Endothelial cell of hepatic sinusoid (primary cell): ENCODE measurements around the gene CA9.

Experiments used
- in situ Hi-C: cut with HindIII; loops from 2 replicates; pipeline ENCODE4 v1.10.0; 2017; ENCODE audit warnings: low sequenced_read_pairs

CA9 gene

DNA sequence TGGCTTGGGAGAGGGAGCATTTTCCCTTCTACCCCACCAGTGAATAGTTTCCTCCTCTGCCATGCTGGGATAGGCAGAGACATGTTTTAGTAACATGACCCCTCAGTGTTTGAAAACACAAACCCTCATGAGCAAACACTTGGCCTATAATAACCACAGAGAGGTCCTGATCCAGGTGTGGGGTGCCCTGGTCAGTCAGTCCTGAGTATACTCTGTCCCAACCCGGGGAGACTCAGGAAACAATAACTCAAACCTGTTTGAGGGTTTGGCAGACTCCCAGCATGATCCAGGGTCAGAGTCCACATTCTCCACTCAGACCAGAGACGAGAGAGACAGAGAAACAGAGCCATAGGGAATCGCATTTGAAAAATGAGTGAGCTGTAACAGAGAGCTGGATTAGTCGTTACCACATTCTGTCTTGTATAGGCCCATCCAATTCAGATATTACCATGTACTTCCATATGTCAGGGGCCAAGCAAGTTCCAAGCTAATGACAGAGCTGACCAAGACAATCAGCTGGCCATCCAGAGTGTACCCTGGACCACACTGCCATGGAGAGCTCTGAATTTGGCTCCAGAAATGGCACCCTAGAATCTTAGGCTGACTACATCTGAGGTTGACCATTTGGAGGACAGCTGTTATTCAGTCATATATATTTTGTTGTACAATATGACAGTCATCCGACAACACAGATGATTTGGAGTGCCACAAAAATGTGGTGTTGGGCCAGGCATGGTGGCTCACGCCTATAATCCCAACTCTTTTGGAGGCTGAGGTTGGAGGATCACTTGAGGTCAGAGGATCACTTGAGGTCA lies 4.2 kb upstream of the CA9 start:
- in situ Hi-C loops, result no loop called here

DNA sequence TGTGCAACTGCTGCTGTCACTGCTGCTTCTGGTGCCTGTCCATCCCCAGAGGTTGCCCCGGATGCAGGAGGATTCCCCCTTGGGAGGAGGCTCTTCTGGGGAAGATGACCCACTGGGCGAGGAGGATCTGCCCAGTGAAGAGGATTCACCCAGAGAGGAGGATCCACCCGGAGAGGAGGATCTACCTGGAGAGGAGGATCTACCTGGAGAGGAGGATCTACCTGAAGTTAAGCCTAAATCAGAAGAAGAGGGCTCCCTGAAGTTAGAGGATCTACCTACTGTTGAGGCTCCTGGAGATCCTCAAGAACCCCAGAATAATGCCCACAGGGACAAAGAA lies 265 bp downstream of the CA9 start:
- in situ Hi-C loops, result no loop called here

DNA sequence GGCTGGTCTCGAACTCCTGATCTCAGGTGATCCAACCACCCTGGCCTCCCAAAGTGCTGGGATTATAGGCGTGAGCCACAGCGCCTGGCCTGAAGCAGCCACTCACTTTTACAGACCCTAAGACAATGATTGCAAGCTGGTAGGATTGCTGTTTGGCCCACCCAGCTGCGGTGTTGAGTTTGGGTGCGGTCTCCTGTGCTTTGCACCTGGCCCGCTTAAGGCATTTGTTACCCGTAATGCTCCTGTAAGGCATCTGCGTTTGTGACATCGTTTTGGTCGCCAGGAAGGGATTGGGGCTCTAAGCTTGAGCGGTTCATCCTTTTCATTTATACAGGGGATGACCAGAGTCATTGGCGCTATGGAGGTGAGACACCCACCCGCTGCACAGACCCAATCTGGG lies 1.5 kb downstream of the CA9 start:
- in situ Hi-C loops, result no loop called here

DNA sequence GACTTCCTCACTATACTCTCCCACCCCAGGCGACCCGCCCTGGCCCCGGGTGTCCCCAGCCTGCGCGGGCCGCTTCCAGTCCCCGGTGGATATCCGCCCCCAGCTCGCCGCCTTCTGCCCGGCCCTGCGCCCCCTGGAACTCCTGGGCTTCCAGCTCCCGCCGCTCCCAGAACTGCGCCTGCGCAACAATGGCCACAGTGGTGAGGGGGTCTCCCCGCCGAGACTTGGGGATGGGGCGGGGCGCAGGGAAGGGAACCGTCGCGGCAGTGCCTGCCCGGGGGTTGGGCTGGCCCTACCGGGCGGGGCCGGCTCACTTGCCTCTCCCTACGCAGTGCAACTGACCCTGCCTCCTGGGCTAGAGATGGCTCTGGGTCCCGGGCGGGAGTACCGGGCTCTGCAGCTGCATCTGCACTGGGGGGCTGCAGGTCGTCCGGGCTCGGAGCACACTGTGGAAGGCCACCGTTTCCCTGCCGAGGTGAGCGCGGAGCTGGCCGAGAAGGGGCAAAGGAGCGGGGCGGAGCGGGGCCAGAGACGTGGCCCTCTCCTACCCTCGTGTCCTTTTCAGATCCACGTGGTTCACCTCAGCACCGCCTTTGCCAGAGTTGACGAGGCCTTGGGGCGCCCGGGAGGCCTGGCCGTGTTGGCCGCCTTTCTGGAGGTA lies 2.1 kb downstream of the CA9 start:
- in situ Hi-C loops, result no loop called here

DNA sequence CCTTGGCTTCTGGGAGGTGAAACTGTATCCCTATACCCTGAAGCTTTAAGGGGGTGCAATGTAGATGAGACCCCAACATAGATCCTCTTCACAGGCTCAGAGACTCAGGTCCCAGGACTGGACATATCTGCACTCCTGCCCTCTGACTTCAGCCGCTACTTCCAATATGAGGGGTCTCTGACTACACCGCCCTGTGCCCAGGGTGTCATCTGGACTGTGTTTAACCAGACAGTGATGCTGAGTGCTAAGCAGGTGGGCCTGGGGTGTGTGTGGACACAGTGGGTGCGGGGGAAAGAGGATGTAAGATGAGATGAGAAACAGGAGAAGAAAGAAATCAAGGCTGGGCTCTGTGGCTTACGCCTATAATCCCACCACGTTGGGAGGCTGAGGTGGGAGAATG lies 5.4 kb downstream of the CA9 start:
- in situ Hi-C loops, result no loop called here

DNA sequence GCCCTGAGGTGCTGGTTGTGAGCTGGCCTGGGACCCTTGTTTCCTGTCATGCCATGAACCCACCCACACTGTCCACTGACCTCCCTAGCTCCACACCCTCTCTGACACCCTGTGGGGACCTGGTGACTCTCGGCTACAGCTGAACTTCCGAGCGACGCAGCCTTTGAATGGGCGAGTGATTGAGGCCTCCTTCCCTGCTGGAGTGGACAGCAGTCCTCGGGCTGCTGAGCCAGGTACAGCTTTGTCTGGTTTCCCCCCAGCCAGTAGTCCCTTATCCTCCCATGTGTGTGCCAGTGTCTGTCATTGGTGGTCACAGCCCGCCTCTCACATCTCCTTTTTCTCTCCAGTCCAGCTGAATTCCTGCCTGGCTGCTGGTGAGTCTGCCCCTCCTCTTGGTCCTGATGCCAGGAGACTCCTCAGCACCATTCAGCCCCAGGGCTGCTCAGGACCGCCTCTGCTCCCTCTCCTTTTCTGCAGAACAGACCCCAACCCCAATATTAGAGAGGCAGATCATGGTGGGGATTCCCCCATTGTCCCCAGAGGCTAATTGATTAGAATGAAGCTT lies 6.1 kb downstream of the CA9 start:
- in situ Hi-C loops, result loop anchor here (5.0 kb wide), 2 partner anchors 47 to 53 kb away; no protein-coding TSS in a partner anchor

DNA sequence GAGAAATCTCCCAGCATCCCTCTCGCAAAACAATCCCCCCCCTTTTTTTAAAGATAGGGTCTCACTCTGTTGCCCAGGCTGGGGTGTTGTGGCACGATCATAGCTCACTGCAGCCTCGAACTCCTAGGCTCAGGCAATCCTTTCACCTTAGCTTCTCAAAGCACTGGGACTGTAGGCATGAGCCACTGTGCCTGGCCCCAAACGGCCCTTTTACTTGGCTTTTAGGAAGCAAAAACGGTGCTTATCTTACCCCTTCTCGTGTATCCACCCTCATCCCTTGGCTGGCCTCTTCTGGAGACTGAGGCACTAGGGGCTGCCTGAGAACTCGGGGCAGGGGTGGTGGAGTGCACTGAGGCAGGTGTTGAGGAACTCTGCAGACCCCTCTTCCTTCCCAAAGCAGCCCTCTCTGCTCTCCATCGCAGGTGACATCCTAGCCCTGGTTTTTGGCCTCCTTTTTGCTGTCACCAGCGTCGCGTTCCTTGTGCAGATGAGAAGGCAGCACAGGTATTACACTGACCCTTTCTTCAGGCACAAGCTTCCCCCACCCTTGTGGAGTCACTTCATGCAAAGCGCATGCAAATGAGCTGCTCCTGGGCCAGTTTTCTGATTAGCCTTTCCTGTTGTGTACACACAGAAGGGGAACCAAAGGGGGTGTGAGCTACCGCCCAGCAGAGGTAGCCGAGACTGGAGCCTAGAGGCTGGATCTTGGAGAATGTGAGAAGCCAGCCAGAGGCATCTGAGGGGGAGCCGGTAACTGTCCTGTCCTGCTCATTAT lies 6.8 kb downstream of the CA9 start:
- in situ Hi-C loops, result loop anchor here (5.0 kb wide), 2 partner anchors 47 to 53 kb away; no protein-coding TSS in a partner anchor

DNA sequence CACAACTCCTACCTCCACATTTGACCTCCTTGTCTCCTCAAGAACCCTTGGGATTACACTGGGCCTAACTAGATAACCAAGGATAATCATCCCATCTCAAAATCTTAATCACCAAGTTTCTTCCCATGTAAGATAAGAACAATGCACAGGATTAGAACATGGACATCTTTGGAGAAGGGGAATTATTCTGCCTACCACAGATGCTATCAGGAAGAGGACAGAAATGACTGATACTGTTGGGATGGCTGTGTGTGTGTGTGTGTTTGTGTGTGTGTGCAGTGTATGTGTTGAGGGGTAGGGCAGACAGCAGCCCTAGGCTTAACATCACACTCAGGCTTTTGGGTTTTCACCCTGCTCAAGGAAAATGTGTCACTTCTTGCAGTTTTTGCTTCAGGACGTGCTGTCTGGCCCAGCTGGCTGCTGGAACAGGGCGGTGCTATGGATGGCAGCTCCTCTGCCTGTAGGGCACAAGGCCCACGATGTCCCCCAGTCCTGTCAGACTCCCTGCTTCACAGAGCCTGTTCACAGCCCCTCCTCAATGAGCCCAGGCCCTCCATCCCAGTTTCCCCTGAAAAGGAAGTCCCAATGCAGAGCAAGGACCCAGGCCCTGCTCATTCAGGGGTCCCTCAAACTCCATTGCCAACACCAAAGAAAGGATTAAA lies 7.7 kb downstream of the CA9 start:
- in situ Hi-C loops, result loop anchor here (5.0 kb wide), 2 partner anchors 46 to 54 kb away; no protein-coding TSS in a partner anchor

DNA sequence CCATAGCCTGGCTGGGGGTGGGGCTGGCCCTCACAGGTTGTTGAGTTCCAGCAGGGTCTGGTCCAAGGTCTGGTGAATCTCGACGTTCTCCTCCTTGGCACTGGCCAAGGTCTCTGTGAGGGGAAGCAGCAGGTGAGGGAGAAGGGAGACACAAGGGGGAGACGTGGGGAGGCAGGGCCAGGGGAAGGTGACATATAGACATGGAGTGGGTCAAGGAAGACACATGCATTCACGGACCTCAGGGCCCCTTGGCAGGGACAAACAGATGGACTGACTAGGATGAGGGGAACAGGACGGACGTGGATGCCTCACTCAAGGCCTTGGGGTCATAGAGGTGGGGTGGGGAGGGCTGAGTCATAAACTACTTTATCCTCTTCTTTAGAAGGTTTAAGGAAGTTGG lies 8.3 kb downstream of the CA9 start:
- in situ Hi-C loops, result loop anchor here (5.0 kb wide), 2 partner anchors 45 to 55 kb away; no protein-coding TSS in a partner anchor

DNA sequence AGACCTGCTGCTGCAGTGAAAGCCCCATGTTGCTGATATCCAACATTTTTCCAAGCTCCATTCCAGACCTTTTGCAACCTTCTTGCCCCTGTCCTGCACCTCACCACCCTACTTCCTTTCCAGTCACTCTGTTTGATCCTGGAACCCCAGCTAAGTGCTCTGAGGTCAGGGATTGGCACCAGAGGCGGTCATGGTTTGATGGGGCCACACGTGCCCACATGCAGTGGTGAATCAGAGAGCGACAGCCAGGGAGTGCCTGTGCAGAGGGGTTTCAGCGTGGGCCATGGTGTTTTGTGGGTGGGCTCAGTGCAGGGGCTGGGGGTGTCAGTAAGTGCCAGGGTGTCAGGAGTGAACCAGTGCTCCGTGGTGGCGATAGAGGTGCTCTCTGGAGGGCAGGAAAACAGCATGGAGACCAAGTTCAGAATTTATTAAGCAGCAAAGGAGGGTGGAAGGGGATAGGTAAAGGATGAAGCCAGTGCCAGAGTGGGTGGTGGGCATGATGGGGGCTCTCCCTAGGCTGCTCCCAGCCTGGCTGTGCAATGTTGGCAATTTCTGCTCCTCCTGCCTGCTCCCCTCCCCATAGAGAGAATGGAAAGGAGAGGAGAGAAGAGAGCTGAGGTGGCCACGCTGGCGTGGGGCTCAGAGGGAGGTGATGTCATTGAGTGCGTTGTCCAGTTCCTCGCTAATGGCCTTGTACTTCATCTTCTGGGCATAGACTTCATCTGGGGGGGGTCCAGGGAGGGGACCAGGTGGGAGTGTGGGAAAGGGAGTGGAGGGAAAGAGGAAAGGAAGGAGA lies 9.0 kb downstream of the CA9 start:
- in situ Hi-C loops, result loop anchor here (5.0 kb wide), 2 partner anchors 45 to 55 kb away; no protein-coding TSS in a partner anchor

DNA sequence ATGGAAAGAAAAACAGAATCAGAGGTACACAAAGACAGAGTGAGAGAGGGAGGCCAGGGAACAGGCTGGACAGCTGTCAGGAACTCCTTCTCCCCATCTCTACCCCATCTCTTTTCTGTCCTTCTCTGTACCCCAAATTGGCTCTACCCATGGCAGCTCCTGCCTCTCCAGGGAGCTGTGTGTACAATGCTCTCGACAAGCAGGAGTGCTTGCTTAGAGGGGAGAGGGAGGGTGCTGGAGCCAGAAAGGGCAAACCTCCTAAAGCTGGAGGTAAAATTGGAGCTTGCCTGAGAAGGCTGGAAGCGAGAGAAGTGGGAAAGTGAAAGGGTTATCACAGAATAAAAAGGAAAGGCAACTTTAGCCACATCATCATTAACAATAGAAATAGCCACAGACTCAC lies 9.6 kb downstream of the CA9 start:
- in situ Hi-C loops, result loop anchor here (5.0 kb wide), 2 partner anchors 44 to 56 kb away; no protein-coding TSS in a partner anchor

DNA sequence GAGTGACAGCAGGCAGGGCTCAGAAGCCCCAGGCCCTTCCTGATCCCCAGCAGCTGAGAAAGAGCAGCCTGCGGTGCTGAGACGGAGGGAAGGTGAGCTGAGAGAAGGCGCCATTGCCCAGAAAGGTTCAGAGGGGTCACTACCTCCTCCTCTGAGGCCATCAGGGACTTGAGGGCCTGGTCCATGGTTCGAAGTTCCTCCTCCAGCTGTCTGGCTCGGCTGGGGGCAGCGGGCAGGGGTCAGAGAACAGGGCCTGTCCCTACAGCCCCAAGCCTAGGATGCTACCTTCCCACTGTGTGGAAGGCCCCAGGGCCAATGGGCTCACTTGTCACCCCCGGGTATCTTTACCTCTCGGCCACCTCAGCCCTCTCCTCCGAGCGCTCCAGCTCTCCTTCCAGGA lies 11.2 kb downstream of the CA9 start:
- in situ Hi-C loops, result loop anchor here (5.0 kb wide), 2 partner anchors 42 to 58 kb away; no protein-coding TSS in a partner anchor

DNA sequence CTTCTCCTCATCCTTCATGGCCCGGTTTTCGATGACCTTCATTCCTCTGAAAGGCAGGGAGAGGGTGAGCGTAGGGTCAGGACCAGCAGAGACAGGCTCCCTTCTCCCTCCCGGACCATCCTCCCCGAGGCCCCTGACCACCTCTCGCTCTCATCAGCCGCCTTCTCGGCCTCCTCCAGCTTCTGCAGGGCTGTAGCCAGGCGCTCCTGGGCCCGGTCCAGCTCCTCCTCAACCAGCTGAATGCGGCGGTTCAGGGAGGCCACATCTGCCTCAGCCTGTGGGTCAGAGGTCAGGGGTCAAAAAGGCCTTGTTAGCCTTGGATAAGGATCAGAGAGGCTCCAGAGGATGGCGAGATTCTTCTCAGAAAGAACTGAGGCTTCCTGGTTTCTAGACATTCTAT lies 11.8 kb downstream of the CA9 start:
- in situ Hi-C loops, result no loop called here

DNA sequence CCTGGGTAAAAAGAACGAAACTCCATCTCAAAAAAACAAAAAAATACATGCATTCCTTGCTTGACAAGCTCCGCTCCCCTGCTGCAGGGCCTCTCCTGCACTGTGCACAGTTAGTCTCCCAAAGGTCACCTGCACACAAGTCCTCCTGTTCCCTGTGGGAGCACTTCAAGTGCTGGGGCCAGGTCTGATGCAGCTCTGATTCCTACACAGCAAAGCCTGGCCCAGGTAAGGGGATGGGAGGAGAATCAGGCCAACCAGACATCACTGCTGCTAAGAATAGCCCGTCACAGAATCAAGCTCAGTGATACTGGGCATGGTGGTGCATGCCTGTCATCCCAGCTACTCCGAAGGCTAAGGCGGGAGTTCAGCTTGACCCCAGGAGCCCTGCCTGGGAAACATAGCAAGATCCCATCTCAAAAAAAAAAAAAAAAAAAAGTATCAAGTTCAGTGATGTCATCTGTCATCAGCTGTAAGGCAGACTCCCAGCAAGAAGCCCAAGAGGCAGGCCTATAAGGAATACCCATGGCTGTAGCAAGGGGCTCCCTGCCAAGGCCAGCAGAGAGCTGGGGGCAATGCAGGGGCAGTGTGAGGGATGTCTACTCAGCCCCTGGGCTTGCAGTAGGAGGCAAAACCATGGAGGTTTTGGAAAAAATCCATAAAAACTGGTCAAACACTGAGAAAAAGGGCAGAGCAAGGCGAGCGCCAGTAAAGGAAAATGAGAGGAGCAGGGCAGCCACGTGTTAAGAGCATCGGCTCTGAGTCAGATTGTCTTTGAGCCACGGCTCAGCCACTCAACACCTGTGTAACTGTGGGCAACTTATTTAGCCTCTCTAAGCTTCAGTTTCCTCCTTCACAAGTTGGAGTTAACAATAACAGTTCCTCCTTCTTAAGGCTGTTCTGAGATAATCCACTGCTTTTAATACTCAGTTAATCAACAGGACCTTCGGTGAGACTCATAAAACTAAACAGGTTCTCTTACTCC lies 12.8 kb downstream of the CA9 start:
- in situ Hi-C loops, result no loop called here

DNA sequence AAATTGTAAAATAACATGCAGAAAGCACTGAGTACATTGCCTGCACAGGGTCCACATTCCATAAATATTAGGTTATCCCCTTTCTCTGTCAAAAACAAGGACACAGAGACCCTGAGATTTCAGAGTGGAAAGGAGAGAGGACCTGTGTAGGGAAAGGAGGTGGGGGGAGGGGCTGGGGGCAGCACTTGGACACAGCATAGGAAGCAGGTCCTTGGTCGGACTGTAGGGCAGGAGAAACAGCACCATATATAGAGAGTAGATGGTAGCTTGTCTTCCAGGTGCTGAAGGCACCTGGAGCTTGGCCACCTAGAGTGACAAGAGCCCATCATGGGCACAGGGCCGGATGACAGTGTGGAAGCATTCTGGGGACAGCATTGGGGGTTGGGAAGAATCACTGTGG lies 13.6 kb downstream of the CA9 start:
- in situ Hi-C loops, result no loop called here

DNA sequence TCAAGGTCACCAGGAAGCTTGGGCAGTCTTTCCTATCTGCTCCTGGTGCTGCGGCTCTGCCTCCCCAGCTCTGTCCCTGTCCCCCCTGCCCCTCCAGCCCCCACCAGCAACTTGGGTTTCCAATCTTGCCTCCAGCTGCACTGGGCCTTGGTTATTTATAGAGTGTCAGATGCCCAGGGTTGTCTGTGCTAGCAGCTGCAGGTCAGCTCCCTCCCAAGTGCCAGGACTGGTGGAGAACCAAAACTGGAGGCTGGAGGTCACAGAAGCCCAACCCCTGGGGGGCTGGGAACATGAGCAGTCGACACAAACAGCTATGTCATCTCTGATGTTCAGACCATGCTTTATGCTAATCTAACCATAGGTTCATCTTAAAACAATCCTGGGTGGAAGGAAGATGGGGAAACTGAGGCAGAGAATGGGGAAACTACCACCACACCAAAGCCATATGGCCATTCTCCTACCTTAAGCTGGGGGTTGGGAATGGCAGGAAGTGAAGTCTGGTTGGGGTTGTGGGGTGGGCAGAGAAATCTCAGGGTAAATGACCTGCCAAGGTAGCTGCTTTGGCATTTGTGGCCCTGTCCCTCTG lies 14.3 kb downstream of the CA9 start:
- in situ Hi-C loops, result no loop called here

DNA sequence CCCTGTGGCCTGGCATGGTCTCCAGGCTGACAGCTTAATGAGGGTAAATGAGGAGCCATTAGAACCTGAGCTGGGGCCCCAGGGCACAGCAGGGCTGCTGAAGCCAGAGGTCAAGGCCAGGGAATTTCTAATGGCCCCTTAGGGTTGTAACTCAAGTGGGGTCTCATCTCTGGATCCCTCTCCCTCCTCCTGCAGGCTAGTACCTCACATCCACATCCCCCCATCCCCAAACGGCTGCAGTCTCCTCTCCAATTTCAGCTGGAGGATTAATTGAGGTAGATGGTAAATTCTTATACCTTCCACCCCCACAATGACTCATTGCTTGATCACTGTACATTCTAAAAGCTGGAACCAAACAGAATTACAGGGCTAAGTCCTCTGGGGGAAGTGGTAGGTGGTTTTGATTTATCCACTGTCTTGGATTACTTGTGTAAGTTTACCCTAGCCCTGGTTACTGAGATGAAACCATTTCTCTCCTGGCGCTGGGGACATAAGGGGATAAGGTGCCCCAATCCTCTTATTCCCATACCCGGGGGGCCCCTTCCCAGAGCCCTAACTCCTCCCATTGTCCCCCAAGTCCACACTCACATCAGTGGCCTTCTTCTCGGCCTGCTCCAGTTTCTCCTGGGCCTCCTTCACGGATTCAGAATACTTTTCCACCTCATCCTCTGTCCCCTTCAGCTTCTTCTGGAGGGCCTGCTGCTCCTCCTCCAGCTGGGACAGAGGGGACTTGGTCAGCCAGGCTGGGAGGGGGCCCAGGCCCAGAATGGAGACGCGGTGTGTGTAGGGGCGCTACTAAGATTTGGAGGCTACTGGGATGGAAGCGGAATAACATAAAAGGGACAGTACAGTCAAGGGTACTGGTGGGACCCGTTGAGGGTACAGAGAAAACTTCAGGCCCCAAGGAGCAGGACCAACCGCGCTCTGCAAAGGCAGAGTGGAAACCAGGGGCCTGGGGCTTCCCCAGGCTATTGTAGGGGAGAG lies 15.1 kb downstream of the CA9 start:
- in situ Hi-C loops, result no loop called here
